Endothelial cell of umbilical vein (primary cell): ENCODE results near the gene CRACR2A. TPM values are rescaled to one million over a fixed set of nuclear protein-coding genes. Genes with fewer than 3 reads are reported as not detected.
A peak's percentile ranks its signal among the peaks of the same experiment; 100 is the strongest.

Experiments
- BruUV-seq: library from RNA; stranded (reverse); fragments of 400-500 nt; replicated peaks from 2 replicates; lab custom pipeline; 2021; lab: Mats Ljungman, UMichigan
- CTCF ChIA-PET: fragments of 300-600, 350-600 bp; sonication (Branson Sonifier 250); formaldehyde crosslinking; loops from one replicate; lab custom pipeline; 2021; ENCODE audit warnings: antibody characterized with exemption, inconsistent platforms; lab: Charles Lee
- POLR2A ChIA-PET: fragments of 300-600, 350-600 bp; sonication (Branson Sonifier 250); formaldehyde crosslinking; loops from one replicate; lab custom pipeline; 2021; ENCODE audit warnings: antibody characterized with exemption, inconsistent platforms; lab: Charles Lee
- DNase-seq: peaks from one replicate; pipeline ENCODE4 v3.0.0-alpha.2; 2011; ENCODE audit warnings: low read depth, low spot score
- FAIRE-seq: peaks from 2 replicates; lab custom pipeline; 2011; peaks lifted over from hg19 to GRCh38; lab: Jason Lieb, UNC
- H2AFZ ChIP-seq: 2 replicates; pipeline ENCODE4 v1.6.0; 2012; ENCODE audit warnings: low read depth, low read length, control low read depth, inconsistent platforms
- H3K27ac ChIP-seq: 2 replicates; pipeline ENCODE4 v1.5.1; 2011; ENCODE audit warnings: low read depth, mild to moderate bottlenecking, control low read depth, low read length, moderate library complexity; ENCODE audit not compliant: insufficient read depth
- H3K27me3 ChIP-seq, 2 experiments: 2 replicates each; pipeline versions ENCODE4 v1.6.0 to v1.6.1; 2011; ENCODE audit warnings: low read length in 2 of 2, mixed read lengths in 1 of 2; ENCODE audit not compliant: control insufficient read depth in 2 of 2, insufficient read depth in 2 of 2
- H3K36me3 ChIP-seq, 2 experiments: 2 replicates in 1 of 2; 3 replicates in 1 of 2; pipeline ENCODE4 v1.5.1; 2011; ENCODE audit warnings: low read length in 2 of 2, mild to moderate bottlenecking in 1 of 2, moderate library complexity in 1 of 2; ENCODE audit not compliant: control insufficient read depth in 2 of 2, insufficient read depth in 2 of 2; ENCODE audit errors: extremely low read depth in 1 of 2
- H3K4me1 ChIP-seq: 3 replicates; pipeline ENCODE4 v1.5.1; 2011; ENCODE audit warnings: mild to moderate bottlenecking, low read length; ENCODE audit not compliant: control insufficient read depth, insufficient read depth; ENCODE audit errors: extremely low read depth
- H3K4me2 ChIP-seq: 2 replicates; pipeline ENCODE4 v1.6.1; 2011; ENCODE audit warnings: low read length, control low read depth, mixed read lengths; ENCODE audit not compliant: insufficient read depth
- H3K4me3 ChIP-seq, 3 experiments: fragments of 200-600 bp in 1 of 3; sonication (generic), shearing (Covaris generic) in 1 of 3; replicated peaks in 1 of 3; 2 replicates each; pipeline ENCODE4 v1.5.1; 2011 to 2016; ENCODE audit warnings: control low read depth in 3 of 3, low read length in 3 of 3, mild to moderate bottlenecking in 2 of 3, inconsistent platforms in 1 of 3, low read depth in 1 of 3, moderate library complexity in 1 of 3; ENCODE audit not compliant: insufficient read depth in 1 of 3
- H3K79me2 ChIP-seq: 2 replicates; pipeline ENCODE4 v1.6.0; 2012; ENCODE audit warnings: low read length, inconsistent platforms; ENCODE audit not compliant: control insufficient read depth, insufficient read depth
- H3K9ac ChIP-seq: replicated peaks from 2 replicates; pipeline ENCODE3; 2011; ENCODE audit warnings: low read length, control low read depth; ENCODE audit not compliant: insufficient read depth; ENCODE audit errors: extremely low read depth
- H3K9me1 ChIP-seq: replicated peaks from 3 replicates; pipeline ENCODE4 v1.6.0; 2011; ENCODE audit warnings: mild to moderate bottlenecking, low read length; ENCODE audit not compliant: control insufficient read depth, insufficient read depth; ENCODE audit errors: extremely low read depth
- H3K9me3 ChIP-seq: replicated peaks from 2 replicates; pipeline ENCODE4 v1.5.1; 2012; ENCODE audit warnings: low read length, inconsistent platforms; ENCODE audit not compliant: control insufficient read depth, insufficient read depth
- H4K20me1 ChIP-seq: replicated peaks from 2 replicates; pipeline ENCODE3; 2011; ENCODE audit warnings: mild to moderate bottlenecking, low read length; ENCODE audit not compliant: control insufficient read depth, insufficient read depth; ENCODE audit errors: extremely low read depth
- CTCF ChIP-seq, 2 donors: IDR thresholded peaks; 1 replicate in 1 of 2; 2 replicates in 1 of 2; pipeline ENCODE4 v1.5.1; 2011; ENCODE audit warnings: low read length in 2 of 2, mild to moderate bottlenecking in 2 of 2, moderate library complexity in 2 of 2, control low read depth in 1 of 2, inconsistent platforms in 1 of 2, low read depth in 1 of 2; ENCODE audit not compliant: insufficient read depth in 1 of 2; ENCODE audit errors: extremely low read depth in 1 of 2
- EZH2 ChIP-seq: IDR thresholded peaks from 2 replicates; pipeline ENCODE4 v1.6.1; 2012; ENCODE audit warnings: borderline replicate concordance, low read depth, mild to moderate bottlenecking, moderate library complexity, low read length, inconsistent platforms; ENCODE audit not compliant: severe bottlenecking
- FOS ChIP-seq: IDR thresholded peaks from 2 replicates; pipeline ENCODE4 v1.6.1; 2011; ENCODE audit warnings: mild to moderate bottlenecking, low read length, moderate library complexity, borderline replicate concordance; ENCODE audit not compliant: insufficient read depth
- GATA2 ChIP-seq: IDR thresholded peaks from 2 replicates; pipeline ENCODE4 v1.7.0; 2011; ENCODE audit warnings: low read depth, mild to moderate bottlenecking, moderate library complexity, mixed read lengths, low read length; ENCODE audit not compliant: insufficient read length, insufficient read depth
- JUN ChIP-seq: IDR thresholded peaks from 2 replicates; pipeline ENCODE4 v1.6.1; 2011; ENCODE audit warnings: borderline replicate concordance, low read depth; ENCODE audit not compliant: insufficient read length, insufficient read depth
- MAX ChIP-seq: IDR thresholded peaks from 2 replicates; pipeline ENCODE4 v1.6.1; 2011; ENCODE audit not compliant: insufficient read depth, insufficient read length
- MYC ChIP-seq: IDR thresholded peaks from one replicate; pipeline ENCODE4 v1.6.1; 2011; ENCODE audit warnings: mild to moderate bottlenecking, low read depth, low read length
- POLR2A ChIP-seq: IDR thresholded peaks from 2 replicates; pipeline ENCODE4 v1.6.1; 2012; ENCODE audit warnings: low read depth, mild to moderate bottlenecking, control low read depth, low read length
- dilution Hi-C: fragments of 300-500 bp; cut with MboI; formaldehyde crosslinking; loops from one replicate; pipeline ENCODE4 v1.15.0; 2019; ENCODE audit warnings: low sequenced_read_pairs; ENCODE audit not compliant: extremely low pct_ligation_motif_present
- intact Hi-C: fragments of 100-400 bp; cut with micrococcal nuclease; formaldehyde crosslinking; loops from one replicate; pipeline ENCODE4 v1.10.0; 2022
- polyA plus RNA-seq, 4 experiments: library from polyadenylated mRNA; depleted of rRNA in 3 of 4; stranded (reverse) in 3 of 4; unstranded in 1 of 4; fragments of >200 nt; gene quantifications; 2 replicates each; pipeline versions ENCODE4 v1.2.1 to v1.2.3, GENCODE V29; 2011 to 2012; ENCODE audit warnings: missing spikeins in 1 of 4
- total RNA-seq: library from RNA; stranded (reverse); gene quantifications from 2 replicates; pipeline ENCODE4 v1.2.3, GENCODE V29; 2021

The CRACR2A gene
- total and polyA plus RNA-seq, 2 donors (not counting 3 experiments of a cell fraction or from before 2014, with no cell fraction given): 4.4 to 15.9 TPM

GRCh38 chr12:3647504-3647903 is 105.4 kb downstream of the CRACR2A start:
- TF ChIP-seq FOS (no peak), EZH2 (no peak), GATA2 (no peak), CTCF (IDR thresholded peaks at IDR 0.05; ENCODE audit: extremely low read depth in 1 of 2, insufficient read depth in 1 of 2, low read depth in 1 of 2, low read length in 2 of 2) (no peak), MAX (no peak), JUN (no peak), POLR2A (no peak), MYC (no peak)
- Histone ChIP-seq H3K9ac (no peak overlapping the region), H3K27ac (no peak overlapping the region), H3K9me1 (no peaks in the 10 kb centered on the region), H3K4me1 (peaks cover 2% of the 10 kb centered on the region), H4K20me1 (no peaks in the 10 kb centered on the region), H3K4me2 (no peak overlapping the region), H2AFZ (no peak overlapping the region), H3K4me3 (no peak overlapping the region), H3K9me3 (no peaks in the 10 kb centered on the region), H3K36me3 (no peaks in the 10 kb centered on the region), H3K79me2 (no peaks in the 10 kb centered on the region), H3K27me3 (no peaks in the 10 kb centered on the region)
- DNase-seq (peak; percentile 17), FAIRE-seq (no peak)
- BruUV-seq: no TSS peak
- intact Hi-C loops: no loop called here
- ChIA-PET CTCF (interaction anchor here (1.2 to 1.7 kb wide), 2 partner anchors 11 to 333 kb away, joined by 4 to 7 read pairs; no protein-coding TSS in a partner anchor), POLR2A (no interaction called here)
- dilution Hi-C loops: no loop called here
